ENCODE results near the gene HOXB3.

- TF ChIP-seq NAIF1 (CRISPR knock-in tag; IDR thresholded peaks at IDR 0.05; ENCODE audit: borderline replicate concordance) (no peak), CTCF (CRISPR knock-in tag; IDR thresholded peaks at IDR 0.05) (no peak), POLR2AphosphoS5 (IDR thresholded peaks at IDR 0.05; ENCODE audit: low read depth, low read length) (no peak), FOXM1 (CRISPR knock-in tag; IDR thresholded peaks at IDR 0.05) (no peak)
- TF ChIP-seq, protein P1, sequence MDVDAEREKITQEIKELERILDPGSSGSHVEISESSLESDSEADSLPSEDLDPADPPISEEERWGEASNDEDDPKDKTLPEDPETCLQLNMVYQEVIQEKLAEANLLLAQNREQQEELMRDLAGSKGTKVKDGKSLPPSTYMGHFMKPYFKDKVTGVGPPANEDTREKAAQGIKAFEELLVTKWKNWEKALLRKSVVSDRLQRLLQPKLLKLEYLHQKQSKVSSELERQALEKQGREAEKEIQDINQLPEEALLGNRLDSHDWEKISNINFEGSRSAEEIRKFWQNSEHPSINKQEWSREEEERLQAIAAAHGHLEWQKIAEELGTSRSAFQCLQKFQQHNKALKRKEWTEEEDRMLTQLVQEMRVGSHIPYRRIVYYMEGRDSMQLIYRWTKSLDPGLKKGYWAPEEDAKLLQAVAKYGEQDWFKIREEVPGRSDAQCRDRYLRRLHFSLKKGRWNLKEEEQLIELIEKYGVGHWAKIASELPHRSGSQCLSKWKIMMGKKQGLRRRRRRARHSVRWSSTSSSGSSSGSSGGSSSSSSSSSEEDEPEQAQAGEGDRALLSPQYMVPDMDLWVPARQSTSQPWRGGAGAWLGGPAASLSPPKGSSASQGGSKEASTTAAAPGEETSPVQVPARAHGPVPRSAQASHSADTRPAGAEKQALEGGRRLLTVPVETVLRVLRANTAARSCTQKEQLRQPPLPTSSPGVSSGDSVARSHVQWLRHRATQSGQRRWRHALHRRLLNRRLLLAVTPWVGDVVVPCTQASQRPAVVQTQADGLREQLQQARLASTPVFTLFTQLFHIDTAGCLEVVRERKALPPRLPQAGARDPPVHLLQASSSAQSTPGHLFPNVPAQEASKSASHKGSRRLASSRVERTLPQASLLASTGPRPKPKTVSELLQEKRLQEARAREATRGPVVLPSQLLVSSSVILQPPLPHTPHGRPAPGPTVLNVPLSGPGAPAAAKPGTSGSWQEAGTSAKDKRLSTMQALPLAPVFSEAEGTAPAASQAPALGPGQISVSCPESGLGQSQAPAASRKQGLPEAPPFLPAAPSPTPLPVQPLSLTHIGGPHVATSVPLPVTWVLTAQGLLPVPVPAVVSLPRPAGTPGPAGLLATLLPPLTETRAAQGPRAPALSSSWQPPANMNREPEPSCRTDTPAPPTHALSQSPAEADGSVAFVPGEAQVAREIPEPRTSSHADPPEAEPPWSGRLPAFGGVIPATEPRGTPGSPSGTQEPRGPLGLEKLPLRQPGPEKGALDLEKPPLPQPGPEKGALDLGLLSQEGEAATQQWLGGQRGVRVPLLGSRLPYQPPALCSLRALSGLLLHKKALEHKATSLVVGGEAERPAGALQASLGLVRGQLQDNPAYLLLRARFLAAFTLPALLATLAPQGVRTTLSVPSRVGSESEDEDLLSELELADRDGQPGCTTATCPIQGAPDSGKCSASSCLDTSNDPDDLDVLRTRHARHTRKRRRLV (CRISPR knock-in tag; IDR thresholded peaks at IDR 0.05), result no peak
Measured at GRCh38 chr17:48526608-48527546, 63.2 kb downstream of the HOXB3 start.
